Mesenchymal stem cell (in vitro differentiated cells and primary cell): ENCODE measurements around the gene DERA.
"Not testable (repeated sequence)": the region's sequence is repeated elsewhere in the genome, so short reads cannot be mapped to it uniquely, and the experiment has no call there.

Experiments used
- DNase-seq: peaks from one replicate; pipeline ENCODE4 v3.0.0-alpha.2; 2013
- H2AFZ ChIP-seq: one replicate; pipeline ENCODE4 v1.6.1; 2013; ENCODE audit warnings: low read depth, mild to moderate bottlenecking, control low read depth, inconsistent platforms, low read length, moderate library complexity
- H2AK5ac ChIP-seq: 2 replicates; pipeline ENCODE4 v1.6.1; 2013; ENCODE audit warnings: low read length, moderate library complexity, mild to moderate bottlenecking, inconsistent platforms; ENCODE audit not compliant: severe bottlenecking
- H2BK120ac ChIP-seq: one replicate; pipeline ENCODE4 v1.6.1; 2013; ENCODE audit warnings: low read depth, mild to moderate bottlenecking, inconsistent platforms, low read length, moderate library complexity
- H2BK12ac ChIP-seq, 2 experiments: one replicate each; pipeline ENCODE4 v1.6.1; 2013; ENCODE audit warnings: inconsistent platforms in 2 of 2, low read length in 2 of 2, mild to moderate bottlenecking in 2 of 2, moderate library complexity in 2 of 2, control low read depth in 1 of 2
- H2BK15ac ChIP-seq: one replicate; pipeline ENCODE4 v1.6.1; 2013; ENCODE audit warnings: mild to moderate bottlenecking, low read depth, inconsistent platforms; ENCODE audit not compliant: poor library complexity, severe bottlenecking
- H2BK5ac ChIP-seq: 2 replicates; pipeline ENCODE4 v1.6.1; 2013; ENCODE audit warnings: low read depth, mild to moderate bottlenecking, low read length, control low read depth, inconsistent platforms; ENCODE audit not compliant: poor library complexity, severe bottlenecking
- H3K14ac ChIP-seq, 2 experiments: one replicate each; pipeline ENCODE4 v1.6.1; 2013; ENCODE audit warnings: inconsistent platforms in 2 of 2, low read length in 2 of 2, control low read depth in 1 of 2, mild to moderate bottlenecking in 1 of 2, moderate library complexity in 1 of 2
- H3K18ac ChIP-seq, 2 experiments: one replicate each; pipeline ENCODE4 v1.6.1; 2013; ENCODE audit warnings: inconsistent platforms in 2 of 2, low read length in 2 of 2, control low read depth in 1 of 2, low read depth in 1 of 2, mild to moderate bottlenecking in 1 of 2
- H3K23ac ChIP-seq, 2 experiments: one replicate each; pipeline ENCODE4 v1.6.1; 2013; ENCODE audit warnings: inconsistent platforms in 2 of 2, low read length in 2 of 2, mild to moderate bottlenecking in 2 of 2, moderate library complexity in 2 of 2, control low read depth in 1 of 2
- H3K27ac ChIP-seq: 2 replicates; pipeline ENCODE4 v1.5.1; 2013; ENCODE audit warnings: mild to moderate bottlenecking, moderate library complexity, low read length, control low read depth, inconsistent platforms; ENCODE audit not compliant: poor library complexity, severe bottlenecking
- H3K27me3 ChIP-seq, 2 experiments: 2 replicates each; pipeline versions ENCODE4 v1.6.1 to v1.7.0; 2013; ENCODE audit warnings: low read length in 2 of 2, mild to moderate bottlenecking in 2 of 2, moderate library complexity in 2 of 2, control low read depth in 1 of 2, inconsistent platforms in 1 of 2; ENCODE audit not compliant: control insufficient read depth in 1 of 2, insufficient read depth in 1 of 2
- H3K36me3 ChIP-seq, 2 experiments: 2 replicates each; pipeline versions ENCODE4 v1.6.1 to v1.7.0; 2013; ENCODE audit warnings: low read length in 2 of 2, control low read depth in 1 of 2, inconsistent platforms in 1 of 2, low read depth in 1 of 2, mild to moderate bottlenecking in 1 of 2; ENCODE audit not compliant: insufficient read depth in 2 of 2, control insufficient read depth in 1 of 2
- H3K4ac ChIP-seq, 2 experiments: one replicate each; pipeline ENCODE4 v1.6.1; 2013; ENCODE audit warnings: inconsistent platforms in 2 of 2, low read length in 2 of 2, mild to moderate bottlenecking in 2 of 2, moderate library complexity in 2 of 2, control low read depth in 1 of 2, low read depth in 1 of 2
- H3K4me1 ChIP-seq: 2 replicates; pipeline ENCODE4 v1.6.1; 2013; ENCODE audit warnings: low read depth, low read length, control low read depth; ENCODE audit not compliant: control insufficient read depth, insufficient read depth
- H3K4me2 ChIP-seq: 2 replicates; pipeline ENCODE4 v1.6.1; 2013; ENCODE audit warnings: low read length, mild to moderate bottlenecking, inconsistent platforms; ENCODE audit not compliant: poor library complexity, severe bottlenecking
- H3K4me3 ChIP-seq, 2 experiments: 2 replicates each; pipeline versions ENCODE4 v1.5.1 to v1.7.0; 2013; ENCODE audit warnings: low read length in 2 of 2, mild to moderate bottlenecking in 2 of 2, control low read depth in 1 of 2, low read depth in 1 of 2; ENCODE audit not compliant: insufficient read depth in 1 of 2
- H3K79me1 ChIP-seq: replicated peaks from 2 replicates; pipeline ENCODE4 v1.6.1; 2013; ENCODE audit warnings: mild to moderate bottlenecking, control low read depth, low read length, inconsistent platforms; ENCODE audit not compliant: poor library complexity, severe bottlenecking
- H3K9ac ChIP-seq: 2 replicates; pipeline ENCODE4 v1.7.0; 2013; ENCODE audit warnings: mild to moderate bottlenecking, low read length, moderate library complexity
- H3K9me3 ChIP-seq: 2 replicates; pipeline ENCODE4 v1.7.0; 2013; ENCODE audit warnings: mild to moderate bottlenecking, low read length; ENCODE audit not compliant: control insufficient read depth
- H4K8ac ChIP-seq: one replicate; pipeline ENCODE4 v1.6.1; 2013; ENCODE audit warnings: inconsistent platforms, mild to moderate bottlenecking, low read length, moderate library complexity
- H4K91ac ChIP-seq: one replicate; pipeline ENCODE4 v1.6.1; 2013; ENCODE audit warnings: mild to moderate bottlenecking, low read length, inconsistent platforms
- WGBS: methylation state at CpG from one replicate; pipeline ENCODE4 v1.1.7; 2013; ENCODE audit warnings: mixed read lengths; 5-methylcytosine and 5-hydroxymethylcytosine counted together

The DERA gene

GRCh38 chr12:16014394-16014793 is 103.3 kb downstream of the DERA start:
- H3K27ac ChIP-seq, H3K4me1 ChIP-seq, H2BK15ac ChIP-seq, H3K9ac ChIP-seq, H3K23ac ChIP-seq, H2AK5ac ChIP-seq, H4K91ac ChIP-seq, H3K14ac ChIP-seq, DNase-seq, H3K18ac ChIP-seq, H3K27me3 ChIP-seq, H2AFZ ChIP-seq, H3K4me2 ChIP-seq, H3K4me3 ChIP-seq, H3K4ac ChIP-seq, H2BK12ac ChIP-seq, H2BK5ac ChIP-seq, H3K9me3 ChIP-seq, H4K8ac ChIP-seq, H2BK120ac ChIP-seq: not testable (repeated sequence)
- WGBS: 91% methylated on average over 6 of the region's 6 CpGs
- Histone ChIP-seq H3K36me3 (peaks cover 8 to 22% of the 10 kb centered on the region in 2 experiments), H3K79me1 (peaks cover 12% of the 10 kb centered on the region)

GRCh38 chr12:16016748-16017147 is 105.6 kb downstream of the DERA start:
- no peak overlapping the region for H2BK120ac ChIP-seq
- WGBS: no CpG with 5 or more reads among the region's 3 CpGs
- H3K27me3 ChIP-seq: no peaks in the 10 kb centered on the region
- peaks cover 5% of the 10 kb centered on the region for H3K9me3 ChIP-seq
- no peak overlapping the region for H2BK15ac ChIP-seq
- no peak overlapping the region for H2AFZ ChIP-seq
- H3K4me2 ChIP-seq: no peak overlapping the region
- DNase-seq: no peak
- no peak overlapping the region for H3K9ac ChIP-seq
- no peaks in the 10 kb centered on the region for H3K4me1 ChIP-seq
- no peak overlapping the region for H3K4me3 ChIP-seq
- no peak overlapping the region for H3K4ac ChIP-seq
- H4K8ac ChIP-seq: no peak overlapping the region
- peaks cover 13 to 34% of the 10 kb centered on the region in 2 experiments for H3K36me3 ChIP-seq
- no peak overlapping the region for H3K27ac ChIP-seq
- no peak overlapping the region for H2BK5ac ChIP-seq
- H3K23ac ChIP-seq: no peak overlapping the region
- H3K18ac ChIP-seq: no peak overlapping the region
- no peak overlapping the region for H3K14ac ChIP-seq
- peaks cover 18% of the 10 kb centered on the region for H3K79me1 ChIP-seq
- no peak overlapping the region for H2AK5ac ChIP-seq
- H4K91ac ChIP-seq: no peak overlapping the region
- no peak overlapping the region for H2BK12ac ChIP-seq

GRCh38 chr12:16018306-16018705 is 107.2 kb downstream of the DERA start:
- WGBS: no CpG with 5 or more reads among the region's 2 CpGs
- no peak overlapping the region for H3K4ac ChIP-seq
- H4K8ac ChIP-seq: no peak overlapping the region
- peaks cover 19% of the 10 kb centered on the region for H3K79me1 ChIP-seq
- H3K4me1 ChIP-seq: no peaks in the 10 kb centered on the region
- no peak overlapping the region for H3K23ac ChIP-seq
- H2BK15ac ChIP-seq: no peak overlapping the region
- no peak overlapping the region for H2BK120ac ChIP-seq
- H3K27ac ChIP-seq: no peak overlapping the region
- H3K4me2 ChIP-seq: no peak overlapping the region
- no peak for DNase-seq
- no peak overlapping the region for H2AK5ac ChIP-seq
- H3K27me3 ChIP-seq: no peaks in the 10 kb centered on the region
- peaks cover 16 to 48% of the 10 kb centered on the region in 2 experiments for H3K36me3 ChIP-seq
- no peak overlapping the region for H4K91ac ChIP-seq
- H2AFZ ChIP-seq: no peak overlapping the region
- H3K14ac ChIP-seq: no peak overlapping the region
- H3K9me3 ChIP-seq: peaks cover 5% of the 10 kb centered on the region
- no peak overlapping the region for H2BK5ac ChIP-seq
- H3K9ac ChIP-seq: no peak overlapping the region
- no peak overlapping the region for H2BK12ac ChIP-seq
- H3K4me3 ChIP-seq: no peak overlapping the region
- no peak overlapping the region for H3K18ac ChIP-seq

GRCh38 chr12:16019136-16019535 is 108.0 kb downstream of the DERA start:
- H2BK120ac ChIP-seq: no peak overlapping the region
- no peaks in the 10 kb centered on the region for H3K4me1 ChIP-seq
- H3K18ac ChIP-seq: no peak overlapping the region
- H2BK5ac ChIP-seq: no peak overlapping the region
- H3K36me3 ChIP-seq: peaks cover 14 to 48% of the 10 kb centered on the region in 2 experiments
- peaks cover 2% of the 10 kb centered on the region for H3K9me3 ChIP-seq
- no peak overlapping the region for H2AK5ac ChIP-seq
- H3K9ac ChIP-seq: no peak overlapping the region
- H3K4me2 ChIP-seq: no peak overlapping the region
- H4K8ac ChIP-seq: no peak overlapping the region
- no peak overlapping the region for H3K14ac ChIP-seq
- H3K4me3 ChIP-seq: no peak overlapping the region
- H4K91ac ChIP-seq: no peak overlapping the region
- peaks cover 19% of the 10 kb centered on the region for H3K79me1 ChIP-seq
- H3K27me3 ChIP-seq: no peaks in the 10 kb centered on the region
- H3K23ac ChIP-seq: no peak overlapping the region
- H3K4ac ChIP-seq: no peak overlapping the region
- H2BK15ac ChIP-seq: no peak overlapping the region
- H3K27ac ChIP-seq: no peak overlapping the region
- no peak overlapping the region for H2AFZ ChIP-seq
- H2BK12ac ChIP-seq: no peak overlapping the region
- DNase-seq: no peak
